HCT116 (cell line): ENCODE measurements around the gene SHISAL1. TPM values are rescaled to one million over a fixed set of nuclear protein-coding genes. Genes with fewer than 3 reads are reported as not detected.

ENCODE experiments used
- ATAC-seq: fragments of 200-7000 bp; cut with Tn5 transposase; 2 replicates; pipeline ENCODE4 v1.9.1; 2020; ENCODE audit warnings: mild to moderate bottlenecking, moderate library complexity
- BruUV-seq: library from RNA; stranded (reverse); fragments of 400-500 nt; replicated peaks from 2 replicates; lab custom pipeline; 2021; lab: Mats Ljungman, UMichigan
- CTCF ChIA-PET: fragments of 300-600 bp; sonication (Branson Sonifier 250); formaldehyde crosslinking; loops from one replicate; lab custom pipeline; 2021; ENCODE audit warnings: antibody characterized with exemption; lab: Charles Lee
- POLR2A ChIA-PET: fragments of 300-600, 350-600 bp; sonication (Branson Sonifier 250); formaldehyde crosslinking; loops from one replicate; lab custom pipeline; 2021; ENCODE audit warnings: antibody characterized with exemption; lab: Charles Lee
- RAD21 ChIA-PET, 2 experiments: fragments of 300-600 bp; sonication (Branson Sonifier 250); formaldehyde crosslinking; loops; one replicate each; lab custom pipeline; 2023; ENCODE audit warnings: low total read pairs in 2 of 2; ENCODE audit not compliant: uncharacterized antibody in 2 of 2, unreplicated experiment in 2 of 2, low non-redundant PET in 1 of 2; lab: Charles Lee
- DNase-seq: peaks from one replicate; pipeline ENCODE4 v3.0.0-alpha.2; 2010; ENCODE audit warnings: low read depth, low spot score
- H2AFZ ChIP-seq: fragments of 200-600 bp; shearing (Covaris generic), sonication (generic); 2 replicates; pipeline ENCODE4 v1.6.1; 2017; ENCODE audit warnings: low read depth, mixed run types, mixed read lengths, antibody characterized with exemption, low read length; ENCODE audit not compliant: poor library complexity, severe bottlenecking
- H3K27ac ChIP-seq: 2 replicates; pipeline ENCODE4 v1.5.1; 2012; ENCODE audit warnings: low read depth, low read length
- H3K27me3 ChIP-seq: fragments of 200-600 bp; sonication (generic); 2 replicates; pipeline ENCODE4 v1.6.1; 2016; ENCODE audit warnings: mixed run types, low read length, mixed read lengths; ENCODE audit not compliant: insufficient read depth
- H3K36me3 ChIP-seq, 2 experiments: fragments of 200-500 bp in 1 of 2; fragments of 200-600 bp in 1 of 2; sonication (Bioruptor generic) in 1 of 2; sonication (generic) in 1 of 2; 2 replicates each; pipeline versions ENCODE4 v1.5.1 to v1.6.1; 2014 to 2016; ENCODE audit warnings: low read length in 2 of 2, inconsistent platforms in 1 of 2, mixed read lengths in 1 of 2, mixed run types in 1 of 2; ENCODE audit not compliant: insufficient read depth in 2 of 2, control insufficient read depth in 1 of 2
- H3K4me1 ChIP-seq, 2 experiments: fragments of 200-600 bp in 1 of 2; sonication (generic) in 1 of 2; 2 replicates each; pipeline versions ENCODE4 v1.5.1 to v1.6.1; 2012 to 2017; ENCODE audit warnings: low read length in 2 of 2, inconsistent platforms in 1 of 2, mild to moderate bottlenecking in 1 of 2, mixed read lengths in 1 of 2, mixed run types in 1 of 2, moderate library complexity in 1 of 2; ENCODE audit not compliant: insufficient read depth in 2 of 2, control insufficient read depth in 1 of 2
- H3K4me2 ChIP-seq: fragments of 200-600 bp; sonication (generic); 2 replicates; pipeline ENCODE4 v1.6.1; 2017; ENCODE audit warnings: mixed run types, low read length, mixed read lengths
- H3K4me3 ChIP-seq, 2 experiments: fragments of 200-600 bp in 1 of 2; sonication (generic) in 1 of 2; replicated peaks in 1 of 2; 2 replicates each; pipeline ENCODE4 v1.5.1; 2011 to 2016; ENCODE audit warnings: low read length in 2 of 2, control low read depth in 1 of 2, low read depth in 1 of 2, mild to moderate bottlenecking in 1 of 2, mixed read lengths in 1 of 2, mixed run types in 1 of 2
- H3K79me2 ChIP-seq: fragments of 200-600 bp; sonication (generic); 2 replicates; pipeline ENCODE4 v1.6.1; 2017; ENCODE audit warnings: mild to moderate bottlenecking, mixed run types, low read length, moderate library complexity, mixed read lengths; ENCODE audit not compliant: insufficient read depth
- H3K9ac ChIP-seq: fragments of 200-600 bp; sonication (generic); 2 replicates; pipeline ENCODE4 v1.6.1; 2016; ENCODE audit warnings: low read length, mixed read lengths
- H3K9me2 ChIP-seq: fragments of 200-600 bp; sonication (generic), shearing (Covaris generic); 2 replicates; pipeline ENCODE4 v1.6.1; 2017; ENCODE audit warnings: mixed run types, mild to moderate bottlenecking, moderate library complexity; ENCODE audit not compliant: insufficient read depth
- H3K9me3 ChIP-seq, 2 experiments: fragments of 200-500 bp in 1 of 2; fragments of 200-600 bp in 1 of 2; sonication (Bioruptor generic) in 1 of 2; sonication (generic) in 1 of 2; 2 replicates each; pipeline ENCODE4 v1.6.1; 2014 to 2017; ENCODE audit warnings: low read length in 2 of 2, mixed read lengths in 2 of 2, inconsistent platforms in 1 of 2, low read depth in 1 of 2, mild to moderate bottlenecking in 1 of 2, mixed run types in 1 of 2, moderate library complexity in 1 of 2; ENCODE audit not compliant: control insufficient read depth in 1 of 2, insufficient read depth in 1 of 2
- H4K20me1 ChIP-seq: fragments of 200-600 bp; sonication (generic), shearing (Covaris generic); 2 replicates; pipeline ENCODE4 v1.6.1; 2017; ENCODE audit warnings: mixed run types, mild to moderate bottlenecking, moderate library complexity; ENCODE audit not compliant: insufficient read depth
- ATF3 ChIP-seq: IDR thresholded peaks from 2 replicates; pipeline ENCODE4 v1.6.1; 2012
- CBX3 ChIP-seq: IDR thresholded peaks from 2 replicates; pipeline ENCODE4 v1.6.1; 2012; ENCODE audit warnings: low read depth
- CEBPB ChIP-seq: IDR thresholded peaks from 2 replicates; pipeline ENCODE4 v1.6.1; 2012; ENCODE audit warnings: low read depth
- EGR1 ChIP-seq: IDR thresholded peaks from 2 replicates; pipeline ENCODE4 v1.6.1; 2012; ENCODE audit warnings: low read depth
- ELF1 ChIP-seq: IDR thresholded peaks from 2 replicates; pipeline ENCODE4 v1.6.1; 2012; ENCODE audit warnings: low read depth, borderline replicate concordance
- FOSL1 ChIP-seq: IDR thresholded peaks from 2 replicates; pipeline ENCODE4 v1.6.1; 2012; ENCODE audit warnings: low read depth
- MAX ChIP-seq: IDR thresholded peaks from 2 replicates; pipeline ENCODE4 v1.6.1; 2012
- POLR2A ChIP-seq: IDR thresholded peaks from 2 replicates; pipeline ENCODE4 v1.7.0; 2011; ENCODE audit warnings: borderline replicate concordance; ENCODE audit not compliant: insufficient read depth, insufficient read length; ENCODE audit errors: extremely low read depth
- POLR2AphosphoS5 ChIP-seq: IDR thresholded peaks from 2 replicates; pipeline ENCODE4 v1.6.1; 2011; ENCODE audit warnings: mild to moderate bottlenecking, low read depth, low read length, moderate library complexity
- SIN3A ChIP-seq: IDR thresholded peaks from 2 replicates; pipeline ENCODE4 v1.6.1; 2012; ENCODE audit warnings: low read depth
- SP1 ChIP-seq: IDR thresholded peaks from 2 replicates; pipeline ENCODE4 v1.6.1; 2012; ENCODE audit warnings: low read depth
- SRF ChIP-seq: IDR thresholded peaks from 2 replicates; pipeline ENCODE4 v1.6.1; 2012; ENCODE audit warnings: low read depth
- TCF7L2 ChIP-seq: IDR thresholded peaks from 2 replicates; pipeline ENCODE4 v1.7.0; 2011; ENCODE audit warnings: borderline replicate concordance, inconsistent platforms; ENCODE audit not compliant: insufficient read depth, insufficient read length; ENCODE audit errors: extremely low read depth
- ZBTB33 ChIP-seq: IDR thresholded peaks from 2 replicates; pipeline ENCODE4 v1.6.1; 2011; ENCODE audit warnings: mild to moderate bottlenecking, low read length, moderate library complexity; ENCODE audit not compliant: insufficient replicate concordance; ENCODE audit errors: extremely low read depth
- ZFX ChIP-seq: fragments of 450-650 bp; IDR thresholded peaks from 2 replicates; pipeline ENCODE4 v1.6.1; 2017
- ZNF274 ChIP-seq: fragments of 200-500 bp; sonication (Bioruptor generic); IDR thresholded peaks from 2 replicates; pipeline ENCODE4 v1.6.1; 2014; ENCODE audit warnings: mild to moderate bottlenecking, low read depth, low read length, inconsistent platforms
- intact Hi-C: fragments of 100-400 bp; cut with micrococcal nuclease; formaldehyde crosslinking; loops from 2 replicates; pipeline ENCODE4 v1.10.0; 2022
- total RNA-seq: library from RNA; stranded (reverse); gene quantifications from one replicate; pipeline ENCODE4 v1.2.1, GENCODE V29; 2021; ENCODE audit not compliant: unreplicated experiment

SHISAL1 gene
- total RNA-seq, 1 experiment from 2014 or later: not detected

- BruUV-seq: no TSS peak
- TF ChIP-seq SRF (no peak), ZFX (no peak), CEBPB (no peak), EGR1 (no peak), ATF3 (no peak), ZBTB33 (no peak), SIN3A (no peak), ZNF274 (no peak), SP1 (no peak), ELF1 (no peak), FOSL1 (no peak), MAX (no peak), POLR2AphosphoS5 (no peak), POLR2A (no peak), TCF7L2 (no peak), CBX3 (no peak)
- no peak overlapping the region for H3K4me2 ChIP-seq
- H3K9ac ChIP-seq: no peak overlapping the region
- ATAC-seq (no peak), DNase-seq (no peak)
- H3K27ac ChIP-seq: no peak overlapping the region
- intact Hi-C loops: no loop called here
- H3K4me3 ChIP-seq: no peak overlapping the region
- H3K27me3 ChIP-seq: no peaks in the 10 kb centered on the region
- H3K79me2 ChIP-seq: no peaks in the 10 kb centered on the region
- H3K9me3 ChIP-seq: no peaks in the 10 kb centered on the region
- POLR2A ChIA-PET: no interaction called here
- CTCF ChIA-PET: no interaction called here
- H2AFZ ChIP-seq: no peak overlapping the region
- H3K9me2 ChIP-seq: no peaks in the 10 kb centered on the region
- H3K4me1 ChIP-seq: no peaks in the 10 kb centered on the region
- H4K20me1 ChIP-seq: no peaks in the 10 kb centered on the region
- H3K36me3 ChIP-seq: no peaks in the 10 kb centered on the region
- RAD21 ChIA-PET: no interaction called here
Measured at GRCh38 chr22:44328326-44328725, 15.6 kb upstream of the SHISAL1 start.
